Measurements from ENCODE around the gene GPR18. TPM values are rescaled to one million over a fixed set of nuclear protein-coding genes. Genes with fewer than 3 reads are reported as not detected.

The GPR18 gene
- polyA plus RNA-seq, 1 donor (not counting 4 experiments of a cell fraction or from before 2014, with no cell fraction given) = not detected

GRCh38 chr13:99278843-99279242 is 20.7 kb upstream of the GPR18 start:
- Histone ChIP-seq H3K27ac (ENCODE audit: control insufficient read depth, insufficient read depth, low read length) (no peak overlapping the region), H3K79me2 (ENCODE audit: control insufficient read depth, insufficient read depth, low read length) (no peaks in the 10 kb centered on the region), H3K9me1 (ENCODE audit: control insufficient read depth, extremely low read depth, insufficient read depth, low read length) (no peaks in the 10 kb centered on the region), H4K20me1 (ENCODE audit: control insufficient read depth, extremely low read depth, insufficient read depth, low read length) (no peaks in the 10 kb centered on the region), H3K4me3 (ENCODE audit: control insufficient read depth in 2 of 3, extremely low read depth in 1 of 3, insufficient read depth in 2 of 3, low read depth in 1 of 3, low read length in 3 of 3) (no peak overlapping the region), H3K36me3 (ENCODE audit: control insufficient read depth in 2 of 2, extremely low read depth in 1 of 2, insufficient read depth in 2 of 2, low read length in 2 of 2) (peaks cover 0 to 8% of the 10 kb centered on the region in 2 experiments), H3K9ac (ENCODE audit: control insufficient read depth, extremely low read depth, insufficient read depth, low read length) (no peak overlapping the region), H3K27me3 (ENCODE audit: control insufficient read depth, extremely low read depth, insufficient read depth, low read length) (no peaks in the 10 kb centered on the region), H3K4me1 (ENCODE audit: control insufficient read depth, extremely low read depth, insufficient read depth, low read length) (no peaks in the 10 kb centered on the region), H3K9me3 (ENCODE audit: control insufficient read depth, low read depth, low read length) (no peaks in the 10 kb centered on the region), H2AFZ (ENCODE audit: control insufficient read depth, low read length) (no peak overlapping the region), H3K4me2 (ENCODE audit: control insufficient read depth, extremely low read depth, insufficient read depth, low read depth, low read length) (no peak overlapping the region)
- FAIRE-seq (no peak), DNase-seq (ENCODE audit: low read depth, low spot score) (no peak)
- TF ChIP-seq EZH2 (IDR thresholded peaks at IDR 0.05; ENCODE audit: low read length) = no peak
- no peak for TF ChIP-seq CTCF (optimal IDR thresholded peaks at IDR 0.05 in 1 of 3, IDR thresholded peaks at IDR 0.05 in 1 of 3, conservative IDR thresholded peaks at IDR 0.05 in 1 of 3; ENCODE audit: extremely low read depth in 1 of 3, insufficient read depth in 2 of 3, low read length in 3 of 3)
- dilution Hi-C loops (cut with MboI; ENCODE audit: extremely low pct_ligation_motif_present, low sequenced_read_pairs) = no loop called here

GRCh38 chr13:99278200-99278599 is 20.0 kb upstream of the GPR18 start:
- H3K4me1 ChIP-seq (ENCODE audit: control insufficient read depth, extremely low read depth, insufficient read depth, low read length) = no peaks in the 10 kb centered on the region
- FAIRE-seq = no peak
- TF ChIP-seq EZH2 (IDR thresholded peaks at IDR 0.05; ENCODE audit: low read length) = no peak
- dilution Hi-C loops (cut with MboI; ENCODE audit: extremely low pct_ligation_motif_present, low sequenced_read_pairs) = no loop called here
- no peak overlapping the region for H2AFZ ChIP-seq (ENCODE audit: control insufficient read depth, low read length)
- H3K27ac ChIP-seq (ENCODE audit: control insufficient read depth, insufficient read depth, low read length) = no peak overlapping the region
- no peak overlapping the region for H3K9ac ChIP-seq (ENCODE audit: control insufficient read depth, extremely low read depth, insufficient read depth, low read length)
- no peak overlapping the region for H3K4me2 ChIP-seq (ENCODE audit: control insufficient read depth, extremely low read depth, insufficient read depth, low read depth, low read length)
- H3K9me3 ChIP-seq (ENCODE audit: control insufficient read depth, low read depth, low read length) = no peaks in the 10 kb centered on the region
- H3K9me1 ChIP-seq (ENCODE audit: control insufficient read depth, extremely low read depth, insufficient read depth, low read length) = no peaks in the 10 kb centered on the region
- peaks cover 0 to 8% of the 10 kb centered on the region in 2 experiments for H3K36me3 ChIP-seq (ENCODE audit: control insufficient read depth in 2 of 2, extremely low read depth in 1 of 2, insufficient read depth in 2 of 2, low read length in 2 of 2)
- H3K4me3 ChIP-seq (ENCODE audit: control insufficient read depth in 2 of 3, extremely low read depth in 1 of 3, insufficient read depth in 2 of 3, low read depth in 1 of 3, low read length in 3 of 3) = no peak overlapping the region
- H3K27me3 ChIP-seq (ENCODE audit: control insufficient read depth, extremely low read depth, insufficient read depth, low read length) = no peaks in the 10 kb centered on the region
- no peak for DNase-seq (ENCODE audit: low read depth, low spot score)
- H4K20me1 ChIP-seq (ENCODE audit: control insufficient read depth, extremely low read depth, insufficient read depth, low read length) = no peaks in the 10 kb centered on the region
- H3K79me2 ChIP-seq (ENCODE audit: control insufficient read depth, insufficient read depth, low read length) = no peaks in the 10 kb centered on the region

GRCh38 chr13:99277629-99278028 is 19.4 kb upstream of the GPR18 start:
- no peaks in the 10 kb centered on the region for H4K20me1 ChIP-seq (ENCODE audit: control insufficient read depth, extremely low read depth, insufficient read depth, low read length)
- H3K4me2 ChIP-seq (ENCODE audit: control insufficient read depth, extremely low read depth, insufficient read depth, low read depth, low read length) = no peak overlapping the region
- no peaks in the 10 kb centered on the region for H3K9me1 ChIP-seq (ENCODE audit: control insufficient read depth, extremely low read depth, insufficient read depth, low read length)
- H3K4me1 ChIP-seq (ENCODE audit: control insufficient read depth, extremely low read depth, insufficient read depth, low read length) = no peaks in the 10 kb centered on the region
- H3K4me3 ChIP-seq (ENCODE audit: control insufficient read depth in 2 of 3, extremely low read depth in 1 of 3, insufficient read depth in 2 of 3, low read depth in 1 of 3, low read length in 3 of 3) = no peak overlapping the region
- peaks cover 0 to 8% of the 10 kb centered on the region in 2 experiments for H3K36me3 ChIP-seq (ENCODE audit: control insufficient read depth in 2 of 2, extremely low read depth in 1 of 2, insufficient read depth in 2 of 2, low read length in 2 of 2)
- no peak overlapping the region for H3K9ac ChIP-seq (ENCODE audit: control insufficient read depth, extremely low read depth, insufficient read depth, low read length)
- no peaks in the 10 kb centered on the region for H3K27me3 ChIP-seq (ENCODE audit: control insufficient read depth, extremely low read depth, insufficient read depth, low read length)
- H3K27ac ChIP-seq (ENCODE audit: control insufficient read depth, insufficient read depth, low read length) = no peak overlapping the region
- TF ChIP-seq CTCF (optimal IDR thresholded peaks at IDR 0.05 in 1 of 3, IDR thresholded peaks at IDR 0.05 in 1 of 3, conservative IDR thresholded peaks at IDR 0.05 in 1 of 3; ENCODE audit: extremely low read depth in 1 of 3, insufficient read depth in 2 of 3, low read length in 3 of 3) (no peak), EZH2 (IDR thresholded peaks at IDR 0.05; ENCODE audit: low read length) (no peak)
- dilution Hi-C loops (cut with MboI; ENCODE audit: extremely low pct_ligation_motif_present, low sequenced_read_pairs) = no loop called here
- DNase-seq (ENCODE audit: low read depth, low spot score) (no peak), FAIRE-seq (no peak)
- peaks cover 1% of the 10 kb centered on the region for H3K79me2 ChIP-seq (ENCODE audit: control insufficient read depth, insufficient read depth, low read length)
- no peaks in the 10 kb centered on the region for H3K9me3 ChIP-seq (ENCODE audit: control insufficient read depth, low read depth, low read length)
- H2AFZ ChIP-seq (ENCODE audit: control insufficient read depth, low read length) = no peak overlapping the region

All from keratinocyte (primary cell).